SK-N-SH (cell line): ENCODE data around the gene EXOC6.

Experiments
- CTCF ChIP-seq: fragments of 200-600 bp; sonication (generic); IDR thresholded peaks from 2 replicates; pipeline ENCODE4 v1.6.1; 2017; ENCODE audit warnings: antibody characterized with exemption, mild to moderate bottlenecking, moderate library complexity
- REST ChIP-seq: IDR thresholded peaks from 2 replicates; pipeline ENCODE4 v1.6.1; 2012; ENCODE audit warnings: mild to moderate bottlenecking, low read depth, low read length, moderate library complexity
- RXRA ChIP-seq: IDR thresholded peaks from 2 replicates; pipeline ENCODE4 v1.4.0; 2012; ENCODE audit warnings: low read depth, mild to moderate bottlenecking, borderline replicate concordance
- TCF12 ChIP-seq: IDR thresholded peaks from 2 replicates; pipeline ENCODE4 v1.4.0; 2012
- TEAD4 ChIP-seq: IDR thresholded peaks from 2 replicates; pipeline ENCODE4 v1.4.0; 2012; ENCODE audit warnings: mild to moderate bottlenecking, borderline replicate concordance; ENCODE audit not compliant: insufficient read depth
- ZBTB33 ChIP-seq: IDR thresholded peaks from 2 replicates; pipeline ENCODE4 v1.4.0; 2012; ENCODE audit warnings: low read depth, borderline replicate concordance

- TF ChIP-seq TEAD4 (no peak), CTCF (no peak), ZBTB33 (no peak), REST (no peak), TCF12 (no peak), RXRA (no peak)
Measured at GRCh38 chr10:93023013-93023650, 174.8 kb downstream of the EXOC6 start.
